H9 (cell line): ENCODE measurements around the gene MAPT. TPM values are rescaled to one million over a fixed set of nuclear protein-coding genes. Genes with fewer than 3 reads are reported as not detected.

Experiments used
- DNase-seq: peaks from one replicate; pipeline ENCODE4 v3.0.0-alpha.2; 2017
- H2AFZ ChIP-seq: one replicate; pipeline ENCODE4 v1.6.1; 2013; ENCODE audit warnings: mild to moderate bottlenecking, low read length, control low read depth, moderate library complexity
- H2AK5ac ChIP-seq: 2 replicates; pipeline ENCODE4 v1.6.1; 2013; ENCODE audit warnings: low read length, control low read depth, mixed read lengths; ENCODE audit not compliant: insufficient read length
- H2BK120ac ChIP-seq: one replicate; pipeline ENCODE4 v1.6.1; 2013; ENCODE audit warnings: low read depth, mild to moderate bottlenecking, low read length, control low read depth, inconsistent platforms; ENCODE audit not compliant: poor library complexity, severe bottlenecking
- H2BK12ac ChIP-seq: 2 replicates; pipeline ENCODE4 v1.6.1; 2013; ENCODE audit warnings: low read length, control low read depth, mixed read lengths, low read depth; ENCODE audit not compliant: insufficient read length
- H2BK15ac ChIP-seq: 2 replicates; pipeline ENCODE4 v1.6.1; 2013; ENCODE audit warnings: low read depth, low read length, control low read depth
- H2BK20ac ChIP-seq: one replicate; pipeline ENCODE4 v1.6.1; 2013; ENCODE audit warnings: low read depth, mild to moderate bottlenecking, low read length, control low read depth, inconsistent platforms; ENCODE audit not compliant: poor library complexity, severe bottlenecking
- H2BK5ac ChIP-seq: 2 replicates; pipeline ENCODE4 v1.6.1; 2013; ENCODE audit warnings: low read length, control low read depth, mixed read lengths; ENCODE audit not compliant: insufficient read length
- H3K14ac ChIP-seq: 2 replicates; pipeline ENCODE4 v1.6.1; 2013; ENCODE audit warnings: low read length, control low read depth; ENCODE audit not compliant: insufficient read depth
- H3K18ac ChIP-seq: 2 replicates; pipeline ENCODE4 v1.6.1; 2013; ENCODE audit warnings: low read depth, mild to moderate bottlenecking, mixed read lengths, low read length, control low read depth; ENCODE audit not compliant: insufficient read length
- H3K23ac ChIP-seq: 2 replicates; pipeline ENCODE4 v1.6.1; 2013; ENCODE audit warnings: low read length, control low read depth, mixed read lengths, low read depth; ENCODE audit not compliant: insufficient read length
- H3K23me2 ChIP-seq: 2 replicates; pipeline ENCODE4 v1.6.1; 2013; ENCODE audit warnings: low read depth, mild to moderate bottlenecking, mixed read lengths, low read length, control low read depth; ENCODE audit not compliant: insufficient read length, poor library complexity, severe bottlenecking
- H3K27ac ChIP-seq: 2 replicates; pipeline ENCODE4 v1.5.1; 2013; ENCODE audit warnings: low read length, control low read depth, mixed read lengths, low read depth; ENCODE audit not compliant: insufficient read length
- H3K27me3 ChIP-seq: 2 replicates; pipeline ENCODE4 v1.6.1; 2013; ENCODE audit warnings: low read length, control low read depth, inconsistent platforms; ENCODE audit not compliant: insufficient read depth
- H3K4ac ChIP-seq: 2 replicates; pipeline ENCODE4 v1.6.1; 2013; ENCODE audit warnings: low read depth, mild to moderate bottlenecking, control low read depth, inconsistent platforms, low read length, moderate library complexity
- H3K4me1 ChIP-seq: 2 replicates; pipeline ENCODE4 v1.6.1; 2013; ENCODE audit warnings: low read length, control low read depth, inconsistent platforms; ENCODE audit not compliant: insufficient read depth
- H3K4me2 ChIP-seq: 2 replicates; pipeline ENCODE4 v1.6.1; 2013; ENCODE audit warnings: low read length, control low read depth, mixed read lengths; ENCODE audit not compliant: insufficient read length, insufficient read depth
- H3K56ac ChIP-seq: 2 replicates; pipeline ENCODE4 v1.6.1; 2013; ENCODE audit warnings: low read depth, mild to moderate bottlenecking, mixed read lengths, low read length, control low read depth; ENCODE audit not compliant: insufficient read length
- H3K79me1 ChIP-seq: 2 replicates; pipeline ENCODE4 v1.6.1; 2013; ENCODE audit warnings: low read depth, mild to moderate bottlenecking, moderate library complexity, low read length, control low read depth, inconsistent platforms; ENCODE audit not compliant: insufficient read depth, poor library complexity, severe bottlenecking
- H3K79me2 ChIP-seq: 2 replicates; pipeline ENCODE4 v1.6.1; 2013; ENCODE audit warnings: low read length, control low read depth, inconsistent platforms; ENCODE audit not compliant: insufficient read depth
- H3K9ac ChIP-seq: 2 replicates; pipeline ENCODE4 v1.6.1; 2013; ENCODE audit warnings: low read length, control low read depth, mixed read lengths; ENCODE audit not compliant: insufficient read length; ENCODE audit errors: extremely low read depth
- H3K9me3 ChIP-seq: one replicate; pipeline ENCODE4 v1.6.1; 2013; ENCODE audit warnings: low read depth, low read length, inconsistent platforms; ENCODE audit not compliant: control insufficient read depth
- H3T11ph ChIP-seq: one replicate; pipeline ENCODE4 v1.6.1; 2013; ENCODE audit warnings: mild to moderate bottlenecking, low read length, control low read depth, inconsistent platforms
- H4K20me1 ChIP-seq: one replicate; pipeline ENCODE4 v1.6.1; 2013; ENCODE audit not compliant: control insufficient read depth, insufficient read length, insufficient read depth
- H4K5ac ChIP-seq: 2 replicates; pipeline ENCODE4 v1.6.1; 2013; ENCODE audit warnings: low read depth, mild to moderate bottlenecking, mixed read lengths, low read length, control low read depth; ENCODE audit not compliant: insufficient read length
- H4K8ac ChIP-seq: replicated peaks from 2 replicates; pipeline ENCODE4 v1.6.1; 2013; ENCODE audit warnings: low read length, control low read depth, mixed read lengths, low read depth; ENCODE audit not compliant: insufficient read length
- H4K91ac ChIP-seq: 2 replicates; pipeline ENCODE4 v1.6.1; 2013; ENCODE audit warnings: low read depth, mild to moderate bottlenecking, moderate library complexity, mixed read lengths, low read length, control low read depth; ENCODE audit not compliant: insufficient read length
- H3K27ac Mint-ChIP-seq, 3 experiments: 2 replicates in 2 of 3; 3 replicates in 1 of 3; pipeline ENCODE4 v1.8.0; 2020 to 2021; ENCODE audit warnings: mixed read lengths in 3 of 3, mild to moderate bottlenecking in 1 of 3, moderate library complexity in 1 of 3
- H3K27me3 Mint-ChIP-seq: 2 replicates; pipeline ENCODE4 v1.8.0; 2021; ENCODE audit warnings: low read depth, mild to moderate bottlenecking, moderate library complexity, mixed read lengths
- H3K36me3 Mint-ChIP-seq, 3 experiments: 2 replicates in 2 of 3; 3 replicates in 1 of 3; pipeline ENCODE4 v1.8.0; 2020 to 2021; ENCODE audit warnings: low read depth in 3 of 3, mixed read lengths in 3 of 3; ENCODE audit not compliant: insufficient read depth in 1 of 3
- H3K4me1 Mint-ChIP-seq, 2 experiments: 2 replicates each; pipeline ENCODE4 v1.8.0; 2020; ENCODE audit warnings: mixed read lengths in 2 of 2
- H3K4me3 Mint-ChIP-seq, 2 experiments: 2 replicates in 1 of 2; 3 replicates in 1 of 2; pipeline ENCODE4 v1.8.0; 2020 to 2021; ENCODE audit warnings: mild to moderate bottlenecking in 2 of 2, mixed read lengths in 2 of 2, moderate library complexity in 1 of 2
- H3K9me3 Mint-ChIP-seq, 2 experiments: 2 replicates in 1 of 2; 3 replicates in 1 of 2; pipeline ENCODE4 v1.8.0; 2020; ENCODE audit warnings: mild to moderate bottlenecking in 2 of 2, mixed read lengths in 2 of 2, moderate library complexity in 1 of 2
- WGBS: extraction: QIAGEN DNeasy Blood & Tissue Kit; methylation state at CpG from one replicate; pipeline ENCODE4 v1.1.7; 2013; ENCODE audit warnings: missing lambda C conversion rate, low lambda C conversion rate, mixed read lengths; ENCODE audit not compliant: insufficient read length; ENCODE audit errors: extremely low coverage; 5-methylcytosine and 5-hydroxymethylcytosine counted together
- total RNA-seq: library from RNA; stranded (reverse); gene quantifications from 2 replicates; pipeline ENCODE4 v1.2.1, GENCODE V29; 2021
- TF ChIP-seq, protein P1 (sequence below): fragments of 200-600 bp; sonication (generic); conservative IDR thresholded peaks from 3 replicates; pipeline ENCODE4 v1.8.0; 2021; ENCODE audit warnings: antibody characterized with exemption, mild to moderate bottlenecking

MAPT gene
- total RNA-seq, 1 experiment from 2014 or later, result 1.6 TPM

DNA sequence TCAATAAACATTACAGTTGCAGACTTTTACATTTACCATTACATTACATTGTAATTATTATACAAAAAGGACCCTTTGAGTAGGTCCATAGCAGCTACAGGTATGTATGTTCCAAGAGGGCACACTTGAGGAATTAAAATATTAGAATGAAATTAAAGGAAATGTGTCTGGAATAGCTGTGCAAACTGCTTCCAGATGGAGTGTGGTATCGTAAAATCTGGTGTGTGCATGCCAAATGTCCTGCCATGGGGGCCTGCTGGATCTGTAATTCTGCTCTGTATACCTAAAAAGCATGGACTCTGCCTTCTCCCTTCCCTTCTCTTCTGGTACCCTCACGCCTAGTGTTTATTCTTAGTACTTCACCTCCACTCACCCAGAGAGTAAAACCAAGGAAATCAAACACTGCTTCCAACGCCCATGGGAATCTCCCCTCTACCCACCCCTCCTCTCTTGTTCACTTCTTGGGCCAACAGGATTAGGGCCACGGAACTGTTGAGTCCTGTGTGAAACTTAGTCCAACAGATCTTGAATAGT lies 143.4 kb downstream of the MAPT start:
- no peak overlapping the region for H3K23ac ChIP-seq
- H4K5ac ChIP-seq, result no peak overlapping the region
- no peak overlapping the region for H2AFZ ChIP-seq
- H2AK5ac ChIP-seq, result no peak overlapping the region
- no peak overlapping the region for H3K9ac ChIP-seq
- no peak overlapping the region for H3K27ac ChIP-seq
- no peak overlapping the region for H3K14ac ChIP-seq
- Mint-ChIP-seq H3K4me1 (no peaks in the 10 kb centered on the region), H3K4me3 (no peak overlapping the region), H3K9me3 (no peaks in the 10 kb centered on the region), H3K27me3 (peaks cover 2% of the 10 kb centered on the region; the same call in 1 of the 2 replicates), H3K36me3 (peaks cover 41 to 93% (median 90%) of the 10 kb centered on the region in 3 experiments), H3K27ac (peak overlapping the region in 2 of 3 experiments; percentile 13 to 53; a peak in 3 of 7 replicates)
- H3K23me2 ChIP-seq, result no peaks in the 10 kb centered on the region
- no peaks in the 10 kb centered on the region for H3K27me3 ChIP-seq
- TF ChIP-seq, protein P1, sequence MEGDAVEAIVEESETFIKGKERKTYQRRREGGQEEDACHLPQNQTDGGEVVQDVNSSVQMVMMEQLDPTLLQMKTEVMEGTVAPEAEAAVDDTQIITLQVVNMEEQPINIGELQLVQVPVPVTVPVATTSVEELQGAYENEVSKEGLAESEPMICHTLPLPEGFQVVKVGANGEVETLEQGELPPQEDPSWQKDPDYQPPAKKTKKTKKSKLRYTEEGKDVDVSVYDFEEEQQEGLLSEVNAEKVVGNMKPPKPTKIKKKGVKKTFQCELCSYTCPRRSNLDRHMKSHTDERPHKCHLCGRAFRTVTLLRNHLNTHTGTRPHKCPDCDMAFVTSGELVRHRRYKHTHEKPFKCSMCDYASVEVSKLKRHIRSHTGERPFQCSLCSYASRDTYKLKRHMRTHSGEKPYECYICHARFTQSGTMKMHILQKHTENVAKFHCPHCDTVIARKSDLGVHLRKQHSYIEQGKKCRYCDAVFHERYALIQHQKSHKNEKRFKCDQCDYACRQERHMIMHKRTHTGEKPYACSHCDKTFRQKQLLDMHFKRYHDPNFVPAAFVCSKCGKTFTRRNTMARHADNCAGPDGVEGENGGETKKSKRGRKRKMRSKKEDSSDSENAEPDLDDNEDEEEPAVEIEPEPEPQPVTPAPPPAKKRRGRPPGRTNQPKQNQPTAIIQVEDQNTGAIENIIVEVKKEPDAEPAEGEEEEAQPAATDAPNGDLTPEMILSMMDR, result no peak
- WGBS, result no CpG with 5 or more reads among the region's 4 CpGs
- H2BK120ac ChIP-seq, result no peak overlapping the region
- no peaks in the 10 kb centered on the region for H3K79me2 ChIP-seq
- no peak overlapping the region for H3K56ac ChIP-seq
- H4K91ac ChIP-seq, result no peak overlapping the region
- no peaks in the 10 kb centered on the region for H3K4me1 ChIP-seq
- H3K79me1 ChIP-seq, result no peaks in the 10 kb centered on the region
- H2BK12ac ChIP-seq, result no peak overlapping the region
- H3K4me2 ChIP-seq, result no peak overlapping the region
- no peak overlapping the region for H4K8ac ChIP-seq
- no peaks in the 10 kb centered on the region for H4K20me1 ChIP-seq
- no peak for DNase-seq
- no peaks in the 10 kb centered on the region for H3K9me3 ChIP-seq
- H2BK20ac ChIP-seq, result no peak overlapping the region
- H2BK15ac ChIP-seq, result no peak overlapping the region
- no peak overlapping the region for H2BK5ac ChIP-seq
- no peak overlapping the region for H3K18ac ChIP-seq
- no peak overlapping the region for H3K4ac ChIP-seq
- H3T11ph ChIP-seq, result no peak overlapping the region
